Lower leg skin (tissue), 4 donors: Measurements from ENCODE around the gene DTNA. TPM values are rescaled to one million over a fixed set of nuclear protein-coding genes. Genes with fewer than 3 reads are reported as not detected.
"Not testable (repeated sequence)": the region's sequence is repeated elsewhere in the genome, so short reads cannot be mapped to it uniquely, and the experiment has no call there.

Experiments
- DNase-seq, 2 donors: peaks; one replicate each; pipeline ENCODE4 v3.0.0-alpha.2; 2019; ENCODE audit warnings: low spot score in 2 of 2
- H3K4me3 ChIP-seq: fragments of 200-600 bp; sonication (generic); 2 replicates; pipeline ENCODE4 v1.5.1; 2017; ENCODE audit warnings: mild to moderate bottlenecking, low read depth; ENCODE audit not compliant: poor library complexity, severe bottlenecking
- CTCF ChIP-seq, 3 donors: fragments of 450-650 bp; IDR thresholded peaks; one replicate each; pipeline ENCODE4 v1.5.1; 2016; ENCODE audit warnings: antibody characterized with exemption in 3 of 3, mild to moderate bottlenecking in 3 of 3, moderate library complexity in 2 of 3
- POLR2A ChIP-seq, 2 donors: fragments of 450-650 bp; IDR thresholded peaks; one replicate each; pipeline ENCODE4 v1.6.1; 2016 to 2017; ENCODE audit warnings: antibody characterized with exemption in 2 of 2, mild to moderate bottlenecking in 1 of 2, moderate library complexity in 1 of 2
- WGBS, 2 donors: methylation state at CpG; one replicate each; pipeline ENCODE4 v1.1.5; 2018; 5-methylcytosine and 5-hydroxymethylcytosine counted together
- intact Hi-C: fragments of 100-400 bp; cut with DNase I; formaldehyde crosslinking; loops from one replicate; pipeline ENCODE4 v1.15.0; 2023; ENCODE audit warnings: low total_unique reads
- total RNA-seq, 4 donors: library from RNA; depleted of rRNA; stranded (reverse); fragments of >200 nt; gene quantifications; one replicate each; pipeline ENCODE4 v1.1.0, GENCODE V29; 2016

DTNA gene
- total RNA-seq, 4 donors from 2014 or later: 3.3 to 8.0 (median 5.7) TPM

DNA sequence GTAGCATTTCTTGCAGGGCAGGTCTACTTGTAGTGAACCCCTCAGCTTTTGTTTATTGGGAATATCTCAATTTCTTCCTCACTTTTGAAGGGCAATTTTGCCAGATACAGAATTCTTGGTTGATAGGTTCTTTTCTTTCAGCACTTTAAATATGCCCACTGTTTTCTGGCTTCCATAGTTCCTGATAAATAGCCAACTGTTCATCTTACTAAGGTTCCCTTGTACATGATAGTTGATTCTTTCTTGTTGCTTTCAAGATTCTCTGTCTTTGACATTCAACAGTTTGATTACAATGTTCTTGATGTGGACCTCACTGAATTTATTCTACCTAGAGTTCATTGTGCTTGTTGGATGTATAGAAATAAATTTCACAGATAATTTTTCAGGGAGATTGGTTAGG is 183.1 kb downstream of the DTNA start:
- TF ChIP-seq POLR2A (IDR thresholded peaks at IDR 0.05) (no peak), CTCF (IDR thresholded peaks at IDR 0.05) (no peak)
- DNase-seq: no peak
- intact Hi-C loops: no loop called here
- no peak overlapping the region for H3K4me3 ChIP-seq

- no peak for DNase-seq
- H3K4me3 ChIP-seq: no peak overlapping the region
- TF ChIP-seq CTCF (IDR thresholded peaks at IDR 0.05) (no peak), POLR2A (IDR thresholded peaks at IDR 0.05) (no peak)
- intact Hi-C loops: no loop called here
Observed at GRCh38 chr18:34901299-34901698, 191.2 kb downstream of the DTNA start.

DNA sequence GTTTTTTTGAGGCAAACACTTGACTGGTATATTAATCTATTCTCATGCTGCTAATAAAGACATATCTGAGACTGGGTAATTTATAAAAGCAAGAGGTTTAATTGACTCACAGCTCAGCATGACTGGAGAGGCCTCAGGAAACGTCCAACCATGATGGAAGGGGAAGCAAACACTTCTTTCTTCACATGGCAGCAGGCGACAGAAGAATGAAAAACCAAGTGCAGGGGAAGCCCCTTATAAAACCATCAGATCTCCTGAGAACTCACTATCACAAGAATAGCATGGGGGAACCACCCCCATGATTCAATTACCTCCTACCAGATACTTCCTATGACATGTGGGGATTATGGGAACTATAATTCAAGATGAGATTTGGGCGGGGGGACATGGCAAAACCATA is 194.9 kb downstream of the DTNA start:
- intact Hi-C loops: no loop called here
- DNase-seq: no peak
- 71 to 77% methylated on average over 3 of the region's 3 CpGs for WGBS, 2 donors
- no peak overlapping the region for H3K4me3 ChIP-seq
- TF ChIP-seq CTCF (IDR thresholded peaks at IDR 0.05) (no peak), POLR2A (IDR thresholded peaks at IDR 0.05) (no peak)

DNA sequence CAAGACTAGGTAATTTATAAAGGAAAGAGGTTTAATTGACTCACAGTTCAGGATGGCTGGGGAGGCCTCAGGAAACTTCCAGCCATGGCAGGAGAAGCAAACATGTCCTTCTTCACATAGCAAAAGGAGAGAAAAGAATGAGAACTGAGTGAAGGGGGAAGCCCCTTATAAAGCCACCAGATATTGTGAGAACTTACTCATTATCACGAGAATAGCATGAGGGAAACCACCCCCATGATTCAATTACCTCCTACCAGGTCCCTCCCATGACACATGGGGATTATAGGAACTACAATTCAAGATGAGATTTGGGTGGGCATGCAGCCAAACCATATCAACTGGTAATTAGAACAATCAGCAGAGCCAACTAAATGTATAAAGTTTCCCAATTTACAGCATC is 196.9 kb downstream of the DTNA start:
- H3K4me3 ChIP-seq, intact Hi-C loops: not testable (repeated sequence)
- 37 to 52% methylated on average over 1 of the region's 1 CpG for WGBS, 2 donors

GRCh38 chr18:34909637-34910364 is 199.7 kb downstream of the DTNA start:
- H3K4me3 ChIP-seq: no peak overlapping the region
- no peak for DNase-seq
- intact Hi-C loops: no loop called here
- TF ChIP-seq CTCF (IDR thresholded peaks at IDR 0.05) (no peak), POLR2A (IDR thresholded peaks at IDR 0.05) (no peak)
- WGBS, 2 donors: 87 to 91% methylated on average over 4 of the region's 4 CpGs

More for the DNA sequence above, 196.9 kb downstream of the DTNA start:
- not testable (repeated sequence) for DNase-seq

GRCh38 chr18:34911081-34911480 is 201.0 kb downstream of the DTNA start:
- 83 to 88% methylated on average over 2 of the region's 2 CpGs for WGBS, 2 donors
- intact Hi-C loops: no loop called here

More at GRCh38 chr18:34911081-34911480, 201.0 kb downstream of the DTNA start:
- no peak for TF ChIP-seq CTCF (IDR thresholded peaks at IDR 0.05)
- no peak for TF ChIP-seq POLR2A (IDR thresholded peaks at IDR 0.05)
- no peak for DNase-seq
- H3K4me3 ChIP-seq: no peak overlapping the region
